Measurements from ENCODE around the gene SIRPG.

Gene SIRPG

DNA sequence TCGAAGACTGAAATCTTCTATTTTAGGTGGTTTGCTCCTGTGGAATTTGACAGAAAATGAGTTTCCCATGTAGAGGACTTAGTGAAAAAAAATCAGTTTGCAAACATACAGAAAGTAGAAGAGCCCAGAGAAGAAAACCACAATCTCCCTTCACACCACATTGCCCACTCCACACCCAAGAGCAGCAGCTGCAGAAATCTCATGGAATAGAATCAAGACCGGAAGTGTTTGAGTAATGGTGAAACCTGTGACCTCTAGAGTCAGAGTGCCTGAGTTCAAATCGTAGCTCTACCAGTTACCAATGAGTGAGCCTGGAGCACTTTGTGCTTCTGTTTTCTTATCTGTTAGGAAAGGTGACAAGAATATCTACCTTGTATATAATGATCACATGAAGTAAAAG is 4.6 kb downstream of the SIRPG start:
- Histone ChIP-seq H3K27me3 (replicated peaks) (no peaks in the 10 kb centered on the region), H3K4me3 (ENCODE audit: low read depth, low read length) (no peak overlapping the region), H3K27ac (no peak overlapping the region), H3K36me3 (replicated peaks) (no peaks in the 10 kb centered on the region)
- DNase-seq = no peak
- in situ Hi-C loops (cut with HindIII; ENCODE audit: low pct_ligation_motif_present, low sequenced_read_pairs) = no loop called here
- TF ChIP-seq CTCF (IDR thresholded peaks at IDR 0.05; ENCODE audit: low read depth, low read length, missing control alignments) = no peak

DNA sequence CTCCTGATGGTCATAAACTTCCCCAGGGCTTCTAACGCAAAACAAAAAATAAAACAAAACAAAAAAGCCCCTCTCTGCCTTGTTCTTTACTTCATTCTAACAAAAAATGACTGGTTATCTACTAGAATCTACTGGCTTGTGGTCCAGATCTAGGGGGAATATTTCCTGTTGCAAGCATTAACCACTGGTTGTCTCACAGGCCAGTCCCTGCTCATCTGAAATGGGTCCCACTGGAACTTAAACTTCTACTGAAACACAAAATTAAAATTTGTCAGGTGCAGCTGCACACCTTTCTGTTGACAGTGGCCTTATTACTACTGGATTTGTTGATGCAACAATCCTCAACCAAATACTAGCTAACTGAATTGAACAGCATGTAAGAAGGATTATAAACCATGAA is 5.5 kb downstream of the SIRPG start:
- H3K27me3 ChIP-seq (replicated peaks) = no peaks in the 10 kb centered on the region
- no peak overlapping the region for H3K27ac ChIP-seq
- H3K36me3 ChIP-seq (replicated peaks) = no peaks in the 10 kb centered on the region
- no peak for TF ChIP-seq CTCF (IDR thresholded peaks at IDR 0.05; ENCODE audit: low read depth, low read length, missing control alignments)
- H3K4me3 ChIP-seq (ENCODE audit: low read depth, low read length) = no peak overlapping the region
- in situ Hi-C loops (cut with HindIII; ENCODE audit: low pct_ligation_motif_present, low sequenced_read_pairs) = no loop called here
- DNase-seq = no peak

DNA sequence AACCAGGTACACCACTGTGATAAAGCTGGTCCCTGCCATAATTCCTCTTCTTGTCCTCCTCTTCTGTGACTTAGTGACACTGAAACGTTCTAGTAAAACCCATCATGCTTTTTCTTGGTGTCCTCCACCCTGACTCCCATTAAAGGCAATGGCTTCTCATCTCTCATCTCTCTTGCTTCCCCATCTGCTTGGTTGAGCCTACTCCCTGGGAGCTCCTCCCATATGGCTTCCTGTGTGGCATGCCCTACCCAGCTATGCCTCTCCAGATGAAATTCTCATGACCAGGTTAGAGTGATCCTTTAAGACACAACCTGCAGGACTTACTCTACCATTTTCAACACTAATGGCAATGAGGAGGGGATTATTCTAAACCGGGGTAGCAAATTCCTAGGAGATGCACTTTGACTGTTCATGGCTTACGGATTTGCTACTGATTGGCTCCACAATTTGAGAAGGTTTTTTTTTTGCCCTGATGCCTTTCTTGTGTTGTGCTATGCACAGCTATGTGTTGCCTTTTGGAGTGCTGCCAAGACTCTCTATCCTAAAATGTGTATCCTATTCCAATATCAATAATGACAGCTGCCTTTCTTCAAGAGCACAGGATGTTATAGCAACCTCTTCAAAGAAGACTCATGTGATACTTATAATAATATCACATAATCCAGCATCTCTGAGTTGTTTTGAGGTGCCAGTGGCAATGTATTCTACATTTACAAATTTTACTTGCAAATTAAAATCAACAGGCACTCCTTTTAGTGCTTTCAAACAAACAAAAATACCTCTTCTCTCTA is 6.1 kb downstream of the SIRPG start:
- TF ChIP-seq CTCF (IDR thresholded peaks at IDR 0.05; ENCODE audit: low read depth, low read length, missing control alignments) = no peak
- no peaks in the 10 kb centered on the region for H3K27me3 ChIP-seq (replicated peaks)
- H3K27ac ChIP-seq = no peak overlapping the region
- DNase-seq = no peak
- no peak overlapping the region for H3K4me3 ChIP-seq (ENCODE audit: low read depth, low read length)
- no peaks in the 10 kb centered on the region for H3K36me3 ChIP-seq (replicated peaks)
- in situ Hi-C loops (cut with HindIII; ENCODE audit: low pct_ligation_motif_present, low sequenced_read_pairs) = no loop called here

DNA sequence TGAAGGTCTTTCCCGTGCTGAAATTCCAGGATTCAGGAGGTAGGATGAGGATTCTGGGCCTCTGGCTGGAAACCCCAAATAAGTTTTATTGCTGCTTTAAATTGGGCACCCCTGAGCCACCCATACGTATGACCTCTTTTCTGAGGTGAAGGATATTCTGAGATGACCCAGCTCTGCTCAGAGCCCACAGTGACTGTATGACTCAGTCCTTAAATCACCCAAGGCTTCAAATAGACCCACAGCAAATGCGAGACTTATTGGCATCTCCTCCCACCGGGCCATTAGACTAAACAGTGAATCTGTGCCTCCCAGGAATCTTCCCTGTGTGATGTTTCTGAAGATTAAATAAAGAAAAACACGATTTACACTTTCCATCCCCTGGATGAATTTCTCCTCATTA is 9.5 kb downstream of the SIRPG start:
- H3K27ac ChIP-seq = no peak overlapping the region
- no peaks in the 10 kb centered on the region for H3K36me3 ChIP-seq (replicated peaks)
- in situ Hi-C loops (cut with HindIII; ENCODE audit: low pct_ligation_motif_present, low sequenced_read_pairs) = no loop called here
- no peak for DNase-seq
- no peak for TF ChIP-seq CTCF (IDR thresholded peaks at IDR 0.05; ENCODE audit: low read depth, low read length, missing control alignments)
- H3K27me3 ChIP-seq (replicated peaks) = no peaks in the 10 kb centered on the region
- H3K4me3 ChIP-seq (ENCODE audit: low read depth, low read length) = no peak overlapping the region

DNA sequence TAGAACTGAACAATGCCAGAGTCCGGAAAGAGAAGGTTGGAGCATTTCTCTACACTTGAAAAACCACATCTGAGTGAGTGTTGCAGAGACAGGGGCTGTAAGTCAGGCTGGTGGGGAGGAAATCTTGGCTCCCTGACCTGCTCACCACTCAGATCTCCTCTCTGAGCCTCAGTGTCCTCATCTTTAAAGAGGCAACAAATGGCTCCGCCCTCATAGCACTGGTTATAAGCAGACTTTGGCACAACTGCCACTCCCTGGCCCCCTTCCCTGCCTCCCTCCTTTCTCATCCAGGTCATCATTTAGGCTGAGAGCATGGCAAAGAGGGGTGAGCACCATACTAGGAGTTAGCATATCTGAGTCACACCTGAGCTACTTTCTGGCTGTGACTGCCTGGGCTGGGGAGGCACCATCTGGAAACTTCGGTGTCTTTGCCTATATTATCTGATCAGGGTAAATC is 10.6 kb downstream of the SIRPG start:
- H3K4me3 ChIP-seq (ENCODE audit: low read depth, low read length) = no peak overlapping the region
- no peak for TF ChIP-seq CTCF (IDR thresholded peaks at IDR 0.05; ENCODE audit: low read depth, low read length, missing control alignments)
- no peak overlapping the region for H3K27ac ChIP-seq
- in situ Hi-C loops (cut with HindIII; ENCODE audit: low pct_ligation_motif_present, low sequenced_read_pairs) = no loop called here
- no peak for DNase-seq
- no peaks in the 10 kb centered on the region for H3K27me3 ChIP-seq (replicated peaks)
- H3K36me3 ChIP-seq (replicated peaks) = no peaks in the 10 kb centered on the region
